Uterus (tissue), 4 donors: ENCODE measurements around the gene CD2AP. TPM values are rescaled to one million over a fixed set of nuclear protein-coding genes. Genes with fewer than 3 reads are reported as not detected.

Experiments
- DNase-seq, 2 donors: peaks; one replicate each; pipeline ENCODE4 v3.0.0-alpha.2; 2019 to 2020
- H3K27ac ChIP-seq, 2 donors: fragments of 200-600 bp; sonication (generic); 1 replicate in 1 of 2; 2 replicates in 1 of 2; pipeline ENCODE4 v1.5.1; 2016 to 2018
- H3K27me3 ChIP-seq, 2 donors: fragments of 200-600 bp; sonication (generic); one replicate each; pipeline ENCODE4 v1.5.1; 2018 to 2019; ENCODE audit warnings: control low read depth in 1 of 2
- H3K36me3 ChIP-seq, 2 donors: fragments of 200-600 bp; sonication (generic); one replicate each; pipeline ENCODE4 v1.5.1; 2019; ENCODE audit warnings: control low read depth in 1 of 2
- H3K4me1 ChIP-seq, 2 donors: fragments of 200-600 bp; sonication (generic); one replicate each; pipeline ENCODE4 v1.5.1; 2018 to 2019; ENCODE audit warnings: control low read depth in 1 of 2
- H3K4me3 ChIP-seq, 2 donors: fragments of 200-600 bp; sonication (generic); 1 replicate in 1 of 2; 2 replicates in 1 of 2; pipeline ENCODE4 v1.5.1; 2018 to 2019; ENCODE audit warnings: mild to moderate bottlenecking in 1 of 2
- H3K9me3 ChIP-seq, 2 donors: fragments of 200-600 bp; sonication (generic); one replicate each; pipeline ENCODE4 v1.5.1; 2019; ENCODE audit warnings: control low read depth in 1 of 2
- POLR2A ChIP-seq, 2 donors: fragments of 450-650 bp; IDR thresholded peaks; one replicate each; pipeline ENCODE4 v1.6.1; 2016; ENCODE audit warnings: antibody characterized with exemption in 2 of 2, mild to moderate bottlenecking in 1 of 2, moderate library complexity in 1 of 2
- intact Hi-C: fragments of 100-400 bp; cut with DNase I; formaldehyde crosslinking; loops from one replicate; pipeline ENCODE4 v1.15.1; 2023; ENCODE audit warnings: low total_unique reads
- total RNA-seq, 4 donors: library from RNA; depleted of rRNA in 3 of 4; stranded (reverse); fragments of >200 nt in 3 of 4; gene quantifications; one replicate each; pipeline versions ENCODE4 v1.1.0 to v1.2.4, GENCODE V29; 2014 to 2023
- TF ChIP-seq, protein P1 (sequence below), 4 experiments: fragments of 200-600 bp in 2 of 4; fragments of 450-650 bp in 2 of 4; sonication (generic) in 2 of 4; IDR thresholded peaks; one replicate each; pipeline ENCODE4 v1.5.1; 2016 to 2019; ENCODE audit warnings: antibody characterized with exemption in 4 of 4, mild to moderate bottlenecking in 2 of 4, moderate library complexity in 1 of 4
- donor health status: DM: yes; HTN: yes; CAD: no.

The CD2AP gene
- total RNA-seq, 4 donors from 2014 or later = 11.0 to 63.9 (median 24.3) TPM

DNA sequence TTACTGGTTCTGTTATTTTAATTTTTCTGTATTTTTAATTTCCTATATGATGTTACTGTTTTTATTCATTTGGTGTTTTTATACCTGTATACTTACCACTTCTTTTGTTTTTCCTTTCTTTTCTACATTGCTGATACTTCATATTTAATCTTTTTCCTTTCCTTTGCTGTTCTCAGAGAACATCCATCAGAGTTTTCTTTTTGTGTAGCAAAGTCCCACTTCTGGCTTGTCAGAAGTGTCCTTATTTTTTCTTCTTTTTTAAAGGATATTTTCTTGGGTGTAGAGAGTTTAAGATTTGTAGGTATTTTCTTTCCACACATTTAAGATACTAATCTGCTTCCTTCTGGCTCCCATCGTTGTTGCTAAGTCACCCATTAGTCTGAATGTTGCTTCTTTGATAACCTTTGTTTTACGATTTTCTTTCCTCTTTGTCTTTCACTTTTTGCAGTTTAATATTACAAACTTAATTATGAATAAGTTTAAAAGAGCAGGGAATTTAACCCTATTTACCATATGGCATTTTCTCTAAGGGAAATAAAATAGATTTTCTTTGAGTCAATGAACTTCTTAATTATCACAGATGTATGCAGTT is 18.5 kb downstream of the CD2AP start:
- Histone ChIP-seq H3K27me3 (no peaks in the 10 kb centered on the region), H3K27ac (no peak overlapping the region), H3K4me3 (no peak overlapping the region), H3K4me1 (no peaks in the 10 kb centered on the region), H3K9me3 (no peaks in the 10 kb centered on the region), H3K36me3 (no peaks in the 10 kb centered on the region)
- TF ChIP-seq POLR2A (IDR thresholded peaks at IDR 0.05) = no peak
- TF ChIP-seq, protein P1, sequence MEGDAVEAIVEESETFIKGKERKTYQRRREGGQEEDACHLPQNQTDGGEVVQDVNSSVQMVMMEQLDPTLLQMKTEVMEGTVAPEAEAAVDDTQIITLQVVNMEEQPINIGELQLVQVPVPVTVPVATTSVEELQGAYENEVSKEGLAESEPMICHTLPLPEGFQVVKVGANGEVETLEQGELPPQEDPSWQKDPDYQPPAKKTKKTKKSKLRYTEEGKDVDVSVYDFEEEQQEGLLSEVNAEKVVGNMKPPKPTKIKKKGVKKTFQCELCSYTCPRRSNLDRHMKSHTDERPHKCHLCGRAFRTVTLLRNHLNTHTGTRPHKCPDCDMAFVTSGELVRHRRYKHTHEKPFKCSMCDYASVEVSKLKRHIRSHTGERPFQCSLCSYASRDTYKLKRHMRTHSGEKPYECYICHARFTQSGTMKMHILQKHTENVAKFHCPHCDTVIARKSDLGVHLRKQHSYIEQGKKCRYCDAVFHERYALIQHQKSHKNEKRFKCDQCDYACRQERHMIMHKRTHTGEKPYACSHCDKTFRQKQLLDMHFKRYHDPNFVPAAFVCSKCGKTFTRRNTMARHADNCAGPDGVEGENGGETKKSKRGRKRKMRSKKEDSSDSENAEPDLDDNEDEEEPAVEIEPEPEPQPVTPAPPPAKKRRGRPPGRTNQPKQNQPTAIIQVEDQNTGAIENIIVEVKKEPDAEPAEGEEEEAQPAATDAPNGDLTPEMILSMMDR (IDR thresholded peaks at IDR 0.05) = no peak
- no peak for DNase-seq
- intact Hi-C loops = no loop called here

DNA sequence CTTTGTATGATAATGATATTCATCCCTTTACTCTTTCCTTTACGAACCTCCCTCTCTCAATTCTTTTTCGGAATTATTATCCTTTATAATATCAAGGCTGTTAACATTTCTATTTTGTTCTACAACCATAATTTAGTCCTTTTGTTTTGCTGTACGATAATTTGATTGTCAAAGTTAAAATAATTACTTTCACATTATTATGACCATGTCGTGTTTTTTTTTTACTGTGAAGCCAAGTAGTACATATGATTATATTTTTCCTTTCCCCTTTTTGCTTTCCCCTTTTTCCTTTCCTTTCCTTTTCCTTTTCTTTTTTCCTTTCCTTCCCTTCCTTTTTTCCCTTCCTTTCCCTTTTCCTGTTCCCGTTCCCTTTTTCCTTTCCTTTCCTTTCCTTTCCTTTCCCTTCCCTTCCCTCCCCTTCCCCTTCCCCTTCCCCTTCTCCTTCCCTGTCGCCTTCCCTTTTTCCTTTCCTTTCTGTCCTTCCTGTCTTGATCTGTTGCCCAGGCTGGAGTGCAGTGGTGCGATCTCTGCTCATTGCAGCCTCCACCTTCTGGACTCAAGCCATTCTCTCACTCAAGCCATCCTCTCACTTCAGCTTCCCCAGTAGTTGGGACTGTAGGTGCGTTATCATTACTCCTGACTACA is 19.5 kb downstream of the CD2AP start:
- Histone ChIP-seq H3K9me3 (no peaks in the 10 kb centered on the region), H3K4me1 (no peaks in the 10 kb centered on the region), H3K27ac (no peak overlapping the region), H3K27me3 (no peaks in the 10 kb centered on the region), H3K36me3 (no peaks in the 10 kb centered on the region), H3K4me3 (no peak overlapping the region)
- TF ChIP-seq, protein P1 (IDR thresholded peaks at IDR 0.05) = no peak
- no peak for TF ChIP-seq POLR2A (IDR thresholded peaks at IDR 0.05)
- no peak for DNase-seq
- intact Hi-C loops = no loop called here

DNA sequence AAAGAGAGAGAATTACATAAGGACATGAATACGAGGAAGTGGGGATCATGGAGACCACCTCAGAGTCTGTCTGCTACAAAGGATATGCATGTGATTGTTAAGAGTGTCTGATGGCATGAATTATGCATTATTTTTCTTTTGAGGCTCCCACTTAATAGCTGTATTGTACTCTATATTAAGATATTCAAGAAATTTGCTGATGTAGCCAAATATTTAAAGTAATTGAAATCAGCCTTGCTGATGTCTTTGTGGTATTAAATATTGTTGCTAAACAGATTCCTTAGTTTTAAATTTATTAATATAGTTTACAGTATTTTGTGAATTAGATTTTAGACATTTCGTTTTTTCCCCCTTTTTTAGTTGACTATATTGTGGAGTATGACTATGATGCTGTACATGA is 25.3 kb downstream of the CD2AP start:
- H3K36me3 ChIP-seq = no peaks in the 10 kb centered on the region
- H3K4me1 ChIP-seq = no peaks in the 10 kb centered on the region
- no peak overlapping the region for H3K27ac ChIP-seq
- DNase-seq = no peak
- no peaks in the 10 kb centered on the region for H3K27me3 ChIP-seq
- H3K4me3 ChIP-seq = no peak overlapping the region
- intact Hi-C loops = no loop called here
- H3K9me3 ChIP-seq = no peaks in the 10 kb centered on the region
- no peak for TF ChIP-seq POLR2A (IDR thresholded peaks at IDR 0.05)
- TF ChIP-seq, protein P1 (IDR thresholded peaks at IDR 0.05) = no peak

DNA sequence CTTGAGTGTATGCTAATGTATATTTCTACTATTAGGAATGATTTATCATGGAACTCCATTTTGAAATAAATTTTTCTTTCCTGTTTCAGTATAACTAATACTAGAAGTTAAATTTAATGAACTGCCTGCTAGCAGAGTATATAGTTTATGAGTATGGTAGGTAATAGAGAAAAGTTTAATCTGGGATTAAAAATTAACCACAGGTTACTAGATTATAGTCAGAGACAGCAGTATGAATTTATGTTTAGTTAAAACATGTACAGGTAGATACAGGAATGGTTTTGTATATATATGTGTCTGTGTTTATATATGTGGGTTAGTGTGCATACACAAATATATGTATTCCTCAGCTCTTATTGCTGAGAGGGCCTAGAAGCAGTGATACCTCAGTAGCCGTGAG is 32.3 kb downstream of the CD2AP start:
- Histone ChIP-seq H3K9me3 (no peaks in the 10 kb centered on the region), H3K36me3 (no peaks in the 10 kb centered on the region), H3K27ac (no peak overlapping the region), H3K4me3 (no peak overlapping the region), H3K27me3 (no peaks in the 10 kb centered on the region), H3K4me1 (no peaks in the 10 kb centered on the region)
- TF ChIP-seq, protein P1 (IDR thresholded peaks at IDR 0.05) = no peak
- TF ChIP-seq POLR2A (IDR thresholded peaks at IDR 0.05) = no peak
- DNase-seq = no peak
- intact Hi-C loops = no loop called here

DNA sequence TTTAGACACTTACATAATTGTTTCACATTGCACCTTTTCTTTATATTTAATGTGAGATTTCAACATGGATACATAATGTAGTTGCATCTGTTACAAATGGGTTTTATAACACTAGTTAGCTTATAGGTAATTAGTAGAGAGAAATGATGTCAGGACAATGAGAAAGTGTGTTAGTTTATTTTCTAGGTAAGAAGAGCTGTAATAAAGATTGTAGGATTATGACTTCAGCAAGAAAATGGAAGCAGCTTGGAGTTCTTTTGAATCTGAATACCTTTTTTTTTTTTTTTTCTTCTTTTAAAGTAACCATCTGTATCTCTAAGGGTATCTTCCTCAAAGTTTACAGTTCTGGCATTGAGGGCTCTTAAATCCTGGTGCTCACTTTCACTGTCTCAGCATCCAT is 35.3 kb downstream of the CD2AP start:
- no peak overlapping the region for H3K4me3 ChIP-seq
- no peaks in the 10 kb centered on the region for H3K27me3 ChIP-seq
- no peak for DNase-seq
- H3K4me1 ChIP-seq = no peaks in the 10 kb centered on the region
- no peaks in the 10 kb centered on the region for H3K36me3 ChIP-seq
- H3K27ac ChIP-seq = no peak overlapping the region
- H3K9me3 ChIP-seq = no peaks in the 10 kb centered on the region
- intact Hi-C loops = no loop called here
- TF ChIP-seq, protein P1 (IDR thresholded peaks at IDR 0.05) = no peak
- TF ChIP-seq POLR2A (IDR thresholded peaks at IDR 0.05) = no peak
